ENCODE results near the gene CEPT1. TPM values are rescaled to one million over a fixed set of nuclear protein-coding genes. Genes with fewer than 3 reads are reported as not detected.

CEPT1 gene
- total RNA-seq, 1 experiment from 2014 or later: 33.0 TPM

DNA sequence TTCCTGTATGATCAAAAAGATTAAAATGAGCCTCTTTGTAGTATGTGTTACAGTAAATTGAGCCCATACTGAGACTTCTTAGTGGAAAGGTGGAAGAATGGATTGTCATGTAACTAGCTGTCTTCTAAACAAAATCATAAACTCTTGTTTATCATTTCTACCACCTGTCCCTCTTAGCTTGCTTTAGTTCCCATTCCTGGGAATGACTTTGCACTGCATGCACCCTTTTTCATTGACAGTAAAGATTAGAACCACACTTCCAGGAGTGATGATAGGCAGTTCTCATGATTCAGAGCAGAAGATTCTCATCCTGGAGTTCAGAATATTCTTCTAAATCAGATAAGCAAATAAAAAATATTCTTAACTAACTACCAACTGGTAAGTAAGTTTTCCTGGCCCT lies 32.4 kb downstream of the CEPT1 start:
- no peaks in the 10 kb centered on the region for H3K4me1 ChIP-seq (ENCODE audit: insufficient read depth, low read length)
- no peak overlapping the region for H2BK12ac ChIP-seq (ENCODE audit: insufficient read length, low read depth, low read length)
- no peak overlapping the region for H3K27ac ChIP-seq (ENCODE audit: insufficient read length, low read depth, low read length)
- TF ChIP-seq, protein P1, sequence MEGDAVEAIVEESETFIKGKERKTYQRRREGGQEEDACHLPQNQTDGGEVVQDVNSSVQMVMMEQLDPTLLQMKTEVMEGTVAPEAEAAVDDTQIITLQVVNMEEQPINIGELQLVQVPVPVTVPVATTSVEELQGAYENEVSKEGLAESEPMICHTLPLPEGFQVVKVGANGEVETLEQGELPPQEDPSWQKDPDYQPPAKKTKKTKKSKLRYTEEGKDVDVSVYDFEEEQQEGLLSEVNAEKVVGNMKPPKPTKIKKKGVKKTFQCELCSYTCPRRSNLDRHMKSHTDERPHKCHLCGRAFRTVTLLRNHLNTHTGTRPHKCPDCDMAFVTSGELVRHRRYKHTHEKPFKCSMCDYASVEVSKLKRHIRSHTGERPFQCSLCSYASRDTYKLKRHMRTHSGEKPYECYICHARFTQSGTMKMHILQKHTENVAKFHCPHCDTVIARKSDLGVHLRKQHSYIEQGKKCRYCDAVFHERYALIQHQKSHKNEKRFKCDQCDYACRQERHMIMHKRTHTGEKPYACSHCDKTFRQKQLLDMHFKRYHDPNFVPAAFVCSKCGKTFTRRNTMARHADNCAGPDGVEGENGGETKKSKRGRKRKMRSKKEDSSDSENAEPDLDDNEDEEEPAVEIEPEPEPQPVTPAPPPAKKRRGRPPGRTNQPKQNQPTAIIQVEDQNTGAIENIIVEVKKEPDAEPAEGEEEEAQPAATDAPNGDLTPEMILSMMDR (conservative IDR thresholded peaks at IDR 0.05): no peak
- H3K79me1 ChIP-seq (ENCODE audit: insufficient read depth, low read depth, low read length, poor library complexity, severe bottlenecking): no peaks in the 10 kb centered on the region
- H3K4ac ChIP-seq (ENCODE audit: low read depth, low read length): no peak overlapping the region
- no peak overlapping the region for H3T11ph ChIP-seq (ENCODE audit: low read length)
- H3K14ac ChIP-seq (ENCODE audit: insufficient read depth, low read length): no peak overlapping the region
- H3K9me3 ChIP-seq (ENCODE audit: control insufficient read depth, low read depth, low read length): no peaks in the 10 kb centered on the region
- no peak overlapping the region for H3K4me2 ChIP-seq (ENCODE audit: insufficient read depth, insufficient read length, low read length)
- H4K5ac ChIP-seq (ENCODE audit: insufficient read length, low read depth, low read length): no peak overlapping the region
- Mint-ChIP-seq H3K27ac (no peak overlapping the region), H3K4me3 (no peak overlapping the region), H3K9me3 (no peaks in the 10 kb centered on the region), H3K4me1 (no peaks in the 10 kb centered on the region), H3K36me3 (ENCODE audit: insufficient read depth in 1 of 3, low read depth in 3 of 3) (peaks cover 7 to 25% (median 16%) of the 10 kb centered on the region in 3 experiments), H3K27me3 (ENCODE audit: low read depth) (no peaks in the 10 kb centered on the region)
- H2BK120ac ChIP-seq (ENCODE audit: low read depth, low read length, poor library complexity, severe bottlenecking): no peak overlapping the region
- no peak overlapping the region for H2AK5ac ChIP-seq (ENCODE audit: insufficient read length, low read length)
- H3K9ac ChIP-seq (ENCODE audit: extremely low read depth, insufficient read length, low read length): no peak overlapping the region
- no peak overlapping the region for H4K8ac ChIP-seq (replicated peaks; ENCODE audit: insufficient read length, low read depth, low read length)
- H3K18ac ChIP-seq (ENCODE audit: insufficient read length, low read depth, low read length): no peak overlapping the region
- no peak overlapping the region for H2AFZ ChIP-seq (ENCODE audit: low read length)
- no peaks in the 10 kb centered on the region for H4K20me1 ChIP-seq (ENCODE audit: control insufficient read depth, insufficient read depth, insufficient read length)
- no peak overlapping the region for H4K91ac ChIP-seq (ENCODE audit: insufficient read length, low read depth, low read length)
- H3K56ac ChIP-seq (ENCODE audit: insufficient read length, low read depth, low read length): no peak overlapping the region
- H2BK20ac ChIP-seq (ENCODE audit: low read depth, low read length, poor library complexity, severe bottlenecking): no peak overlapping the region
- no peak overlapping the region for H2BK15ac ChIP-seq (ENCODE audit: low read depth, low read length)
- H3K27me3 ChIP-seq (ENCODE audit: insufficient read depth, low read length): no peaks in the 10 kb centered on the region
- DNase-seq: no peak
- H2BK5ac ChIP-seq (ENCODE audit: insufficient read length, low read length): no peak overlapping the region
- no peaks in the 10 kb centered on the region for H3K23me2 ChIP-seq (ENCODE audit: insufficient read length, low read depth, low read length, poor library complexity, severe bottlenecking)
- no peak overlapping the region for H3K23ac ChIP-seq (ENCODE audit: insufficient read length, low read depth, low read length)
- H3K79me2 ChIP-seq (ENCODE audit: insufficient read depth, low read length): no peaks in the 10 kb centered on the region

Measured in H9 (cell line).